Left ventricle myocardium inferior (tissue), 1 donor: Measurements from ENCODE around the gene GABRB2. TPM values are rescaled to one million over a fixed set of nuclear protein-coding genes. Genes with fewer than 3 reads are reported as not detected.

Source experiments
- DNase-seq: peaks from one replicate; pipeline ENCODE4 v3.0.0-alpha.2; 2020
- H3K27ac ChIP-seq: fragments of 200-600 bp; replicated peaks from 2 replicates; pipeline ENCODE4 v1.8.0; 2021
- H3K27me3 ChIP-seq: fragments of 200-600 bp; 2 replicates; pipeline ENCODE4 v1.8.0; 2021; ENCODE audit warnings: low read depth
- H3K36me3 ChIP-seq: fragments of 200-600 bp; 2 replicates; pipeline ENCODE4 v1.8.0; 2021
- H3K4me1 ChIP-seq: fragments of 200-600 bp; 2 replicates; pipeline ENCODE4 v1.8.0; 2021
- H3K4me3 ChIP-seq: fragments of 200-600 bp; 2 replicates; pipeline ENCODE4 v1.8.0; 2021; ENCODE audit warnings: mild to moderate bottlenecking, moderate library complexity
- H3K9me3 ChIP-seq: fragments of 200-600 bp; replicated peaks from 2 replicates; pipeline ENCODE4 v1.8.0; 2021
- intact Hi-C: fragments of 100-400 bp; cut with micrococcal nuclease; formaldehyde crosslinking; loops from one replicate; pipeline ENCODE4 v1.11.0; 2022
- total RNA-seq: library from RNA; stranded (reverse); fragmentation: NEBNext Ultra II Directional; extraction: Animal tissue kit (Norgen Biotek cat#: 25700); gene quantifications from one replicate; pipeline ENCODE4 v1.2.1, GENCODE V29; 2021
- TF ChIP-seq, protein P1 (sequence below): fragments of 200-600 bp; IDR thresholded peaks from 2 replicates; pipeline ENCODE4 v1.8.0; 2021; ENCODE audit warnings: antibody characterized with exemption, mild to moderate bottlenecking, borderline replicate concordance
- donor health status: DM: no; HTN: yes; CAD: no; lungs with severe emphysema.

Gene GABRB2
- total RNA-seq, 1 donor from 2014 or later, result 0.11 TPM

DNA sequence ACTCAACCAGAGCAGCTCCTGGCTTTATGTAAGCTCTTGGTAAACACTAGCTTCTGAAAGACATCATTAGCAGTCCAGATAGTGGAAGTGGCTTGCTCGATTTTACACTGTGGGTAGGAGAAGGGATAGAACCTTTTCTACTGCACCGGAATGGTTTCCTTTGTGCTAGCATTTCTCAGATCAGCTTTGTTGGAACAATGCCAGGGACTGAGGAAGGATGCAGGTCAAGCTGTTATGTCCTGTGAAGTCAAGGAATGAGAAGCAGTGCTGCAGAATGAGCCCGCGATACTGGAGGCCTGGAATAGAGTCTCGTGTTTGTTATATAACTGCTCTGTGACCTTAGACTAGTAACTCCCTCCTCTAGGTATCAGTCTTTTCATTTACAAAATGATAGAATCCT is 233.6 kb downstream of the GABRB2 start:
- TF ChIP-seq, protein P1, sequence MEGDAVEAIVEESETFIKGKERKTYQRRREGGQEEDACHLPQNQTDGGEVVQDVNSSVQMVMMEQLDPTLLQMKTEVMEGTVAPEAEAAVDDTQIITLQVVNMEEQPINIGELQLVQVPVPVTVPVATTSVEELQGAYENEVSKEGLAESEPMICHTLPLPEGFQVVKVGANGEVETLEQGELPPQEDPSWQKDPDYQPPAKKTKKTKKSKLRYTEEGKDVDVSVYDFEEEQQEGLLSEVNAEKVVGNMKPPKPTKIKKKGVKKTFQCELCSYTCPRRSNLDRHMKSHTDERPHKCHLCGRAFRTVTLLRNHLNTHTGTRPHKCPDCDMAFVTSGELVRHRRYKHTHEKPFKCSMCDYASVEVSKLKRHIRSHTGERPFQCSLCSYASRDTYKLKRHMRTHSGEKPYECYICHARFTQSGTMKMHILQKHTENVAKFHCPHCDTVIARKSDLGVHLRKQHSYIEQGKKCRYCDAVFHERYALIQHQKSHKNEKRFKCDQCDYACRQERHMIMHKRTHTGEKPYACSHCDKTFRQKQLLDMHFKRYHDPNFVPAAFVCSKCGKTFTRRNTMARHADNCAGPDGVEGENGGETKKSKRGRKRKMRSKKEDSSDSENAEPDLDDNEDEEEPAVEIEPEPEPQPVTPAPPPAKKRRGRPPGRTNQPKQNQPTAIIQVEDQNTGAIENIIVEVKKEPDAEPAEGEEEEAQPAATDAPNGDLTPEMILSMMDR, result no peak
- H3K9me3 ChIP-seq, result peaks cover 30% of the 10 kb centered on the region
- H3K36me3 ChIP-seq, result no peaks in the 10 kb centered on the region
- DNase-seq, result no peak
- no peaks in the 10 kb centered on the region for H3K27me3 ChIP-seq
- H3K4me3 ChIP-seq, result no peak overlapping the region
- intact Hi-C loops, result no loop called here
- H3K4me1 ChIP-seq, result no peaks in the 10 kb centered on the region
- no peak overlapping the region for H3K27ac ChIP-seq

DNA sequence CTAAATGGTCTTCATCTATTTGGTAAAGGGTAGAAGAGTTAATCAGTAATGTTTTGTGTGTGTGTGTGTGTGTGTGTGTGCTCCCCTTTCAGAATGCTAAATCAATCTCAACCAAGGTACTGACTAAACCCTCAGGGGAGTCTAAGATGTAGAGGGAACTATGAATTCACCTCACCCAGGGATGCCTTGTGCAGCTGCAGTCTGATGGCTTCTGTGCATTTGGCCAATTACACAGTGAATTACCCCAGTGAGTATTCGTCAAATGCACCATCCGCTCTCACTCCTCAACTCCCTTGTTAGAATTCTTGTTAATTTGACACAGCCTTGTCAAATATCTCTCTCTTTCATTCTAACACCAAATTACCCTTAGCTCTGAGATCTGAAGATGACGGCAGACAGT is 234.6 kb downstream of the GABRB2 start:
- TF ChIP-seq, protein P1, result no peak
- intact Hi-C loops, result no loop called here
- Histone ChIP-seq H3K27ac (no peak overlapping the region), H3K4me1 (no peaks in the 10 kb centered on the region), H3K36me3 (no peaks in the 10 kb centered on the region), H3K9me3 (peaks cover 24% of the 10 kb centered on the region), H3K27me3 (no peaks in the 10 kb centered on the region), H3K4me3 (no peak overlapping the region)
- DNase-seq, result no peak

DNA sequence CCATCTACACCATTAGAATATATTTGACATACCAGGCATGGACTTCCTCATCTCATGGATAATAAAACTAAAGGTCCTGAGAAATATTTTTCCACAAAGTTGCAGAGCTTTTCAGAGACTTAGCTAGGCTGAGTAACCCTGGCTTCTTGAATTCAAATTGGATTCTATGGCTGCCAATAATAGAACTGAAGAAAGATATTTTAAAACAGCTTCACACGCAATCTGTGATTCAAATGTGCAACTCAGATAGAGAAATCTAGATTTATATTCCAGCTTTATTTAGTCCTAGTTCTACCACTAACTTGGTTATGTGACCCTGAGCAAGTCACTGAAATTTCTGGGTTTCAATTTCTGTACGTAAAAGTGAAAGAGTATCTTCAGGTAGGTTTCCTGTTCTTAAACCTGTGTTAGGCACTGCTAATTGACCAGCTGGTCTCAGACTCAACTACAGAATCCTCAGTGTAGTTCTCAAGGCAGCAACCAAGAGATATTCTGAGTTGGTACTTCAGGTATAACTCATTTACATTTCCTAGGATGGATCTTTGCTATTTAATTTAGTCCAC is 235.3 kb downstream of the GABRB2 start:
- H3K36me3 ChIP-seq, result no peaks in the 10 kb centered on the region
- TF ChIP-seq, protein P1, result no peak

DNA sequence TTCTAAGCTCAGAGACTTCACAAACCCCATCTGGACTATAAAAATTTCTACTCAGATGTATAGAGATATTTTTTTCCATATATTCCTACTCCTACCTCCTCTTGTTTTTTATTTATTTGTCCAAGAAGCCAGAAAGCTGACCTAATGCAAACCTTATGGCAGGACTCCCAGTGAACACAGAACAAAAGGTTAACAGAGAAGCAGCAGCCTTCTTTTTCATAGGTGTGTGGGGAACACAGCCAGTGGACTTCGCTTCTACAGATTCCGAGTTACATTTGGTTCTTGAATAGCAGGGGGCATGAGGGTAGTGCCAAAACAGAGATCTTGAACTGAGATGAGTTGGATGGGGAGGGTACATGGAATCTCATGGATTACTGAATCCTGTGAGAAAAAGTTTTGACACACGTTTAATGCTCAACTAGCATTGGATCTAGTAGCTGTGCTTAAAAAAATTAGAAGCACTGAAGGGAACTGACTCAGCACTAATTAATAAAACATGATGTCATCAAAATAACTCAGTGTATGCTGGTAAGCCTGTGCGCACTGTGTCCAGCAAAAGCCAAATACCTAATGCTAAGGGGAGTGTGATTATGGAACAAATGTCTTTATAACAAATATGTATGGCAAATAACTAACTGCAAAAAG is 240.1 kb downstream of the GABRB2 start:
- TF ChIP-seq, protein P1, result no peak
- no peaks in the 10 kb centered on the region for H3K27me3 ChIP-seq
- peaks cover 24% of the 10 kb centered on the region for H3K9me3 ChIP-seq
- H3K4me3 ChIP-seq, result no peak overlapping the region
- no peaks in the 10 kb centered on the region for H3K4me1 ChIP-seq
- no peak for DNase-seq
- H3K27ac ChIP-seq, result no peak overlapping the region
- intact Hi-C loops, result no loop called here
- H3K36me3 ChIP-seq, result no peaks in the 10 kb centered on the region

More for the DNA sequence above, 235.3 kb downstream of the GABRB2 start:
- Histone ChIP-seq H3K27me3 (no peaks in the 10 kb centered on the region), H3K4me3 (no peak overlapping the region), H3K9me3 (peaks cover 24% of the 10 kb centered on the region), H3K27ac (no peak overlapping the region), H3K4me1 (no peaks in the 10 kb centered on the region)
- no peak for DNase-seq
- intact Hi-C loops, result no loop called here

DNA sequence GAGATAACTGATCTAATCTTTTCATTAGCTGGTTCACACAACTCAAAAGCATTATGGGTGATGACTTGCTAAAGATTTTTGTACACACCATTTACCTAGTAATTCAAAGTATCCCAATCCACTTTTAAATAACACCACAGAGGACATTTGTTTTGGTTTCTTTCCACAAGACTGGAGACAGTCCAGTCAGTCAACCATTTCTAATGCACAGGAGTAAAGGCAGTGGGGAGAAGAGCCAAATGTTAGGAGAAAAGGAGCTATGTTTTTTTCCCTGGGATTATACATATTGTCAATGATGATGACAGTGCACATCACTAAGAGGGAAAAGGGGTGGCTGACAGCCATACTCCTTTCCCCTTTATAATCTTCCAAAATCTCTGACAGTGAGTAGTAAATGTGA is 240.9 kb downstream of the GABRB2 start:
- intact Hi-C loops, result no loop called here
- no peak overlapping the region for H3K4me3 ChIP-seq
- TF ChIP-seq, protein P1, result no peak
- no peak overlapping the region for H3K27ac ChIP-seq
- H3K9me3 ChIP-seq, result peaks cover 24% of the 10 kb centered on the region
- H3K36me3 ChIP-seq, result no peaks in the 10 kb centered on the region
- H3K4me1 ChIP-seq, result no peaks in the 10 kb centered on the region
- H3K27me3 ChIP-seq, result no peaks in the 10 kb centered on the region
- DNase-seq, result no peak
